GM19467 (cell line): ENCODE data around the gene IGLL5.
A peak's percentile ranks its signal among the peaks of the same experiment; 100 is the strongest.

Experiments
- ATAC-seq: cut with Tn5 transposase; IDR thresholded peaks from one replicate; pipeline ENCODE4 v1.9.1; 2021; ENCODE audit warnings: mild to moderate bottlenecking, moderate library complexity; ENCODE audit not compliant: unreplicated experiment

Gene IGLL5

DNA sequence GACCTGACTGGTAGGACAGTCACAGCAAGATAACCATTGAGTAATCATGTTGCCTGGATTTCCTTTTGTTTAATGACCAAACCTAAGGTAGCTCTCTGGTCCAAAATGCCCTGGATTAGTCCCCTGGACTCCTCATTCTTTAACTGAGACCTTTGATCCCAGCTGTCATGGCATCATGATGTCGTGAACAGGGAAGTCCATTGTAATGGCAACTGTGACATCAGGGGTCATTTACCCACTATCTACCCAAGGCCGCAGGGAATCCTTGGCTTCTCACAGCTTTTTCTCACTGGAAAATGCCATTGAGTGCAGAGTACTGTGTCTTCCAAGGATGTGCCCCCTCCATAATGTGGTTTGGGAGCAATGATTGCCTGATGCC, 29.1 kb upstream of the IGLL5 start:
- ATAC-seq, result no peak

DNA sequence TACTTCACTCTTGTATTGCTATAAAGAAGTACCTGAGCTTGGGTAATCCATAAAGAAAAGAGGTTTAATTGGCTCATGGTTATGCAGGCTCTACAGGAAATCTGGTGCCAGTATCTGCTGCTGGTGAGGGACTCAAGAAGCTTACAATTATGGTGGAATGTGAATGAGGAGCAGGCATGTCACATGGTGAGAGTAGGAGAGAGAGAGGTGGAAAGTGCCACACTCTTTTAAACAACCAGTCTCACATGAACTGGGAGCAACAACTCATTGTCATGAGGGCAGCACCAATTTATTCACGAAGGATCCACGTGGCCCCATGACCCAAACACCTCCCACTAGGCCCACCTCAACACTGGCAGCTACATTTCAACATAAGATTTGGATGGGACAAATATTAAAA, 24.6 kb upstream of the IGLL5 start:
- no peak for ATAC-seq

DNA sequence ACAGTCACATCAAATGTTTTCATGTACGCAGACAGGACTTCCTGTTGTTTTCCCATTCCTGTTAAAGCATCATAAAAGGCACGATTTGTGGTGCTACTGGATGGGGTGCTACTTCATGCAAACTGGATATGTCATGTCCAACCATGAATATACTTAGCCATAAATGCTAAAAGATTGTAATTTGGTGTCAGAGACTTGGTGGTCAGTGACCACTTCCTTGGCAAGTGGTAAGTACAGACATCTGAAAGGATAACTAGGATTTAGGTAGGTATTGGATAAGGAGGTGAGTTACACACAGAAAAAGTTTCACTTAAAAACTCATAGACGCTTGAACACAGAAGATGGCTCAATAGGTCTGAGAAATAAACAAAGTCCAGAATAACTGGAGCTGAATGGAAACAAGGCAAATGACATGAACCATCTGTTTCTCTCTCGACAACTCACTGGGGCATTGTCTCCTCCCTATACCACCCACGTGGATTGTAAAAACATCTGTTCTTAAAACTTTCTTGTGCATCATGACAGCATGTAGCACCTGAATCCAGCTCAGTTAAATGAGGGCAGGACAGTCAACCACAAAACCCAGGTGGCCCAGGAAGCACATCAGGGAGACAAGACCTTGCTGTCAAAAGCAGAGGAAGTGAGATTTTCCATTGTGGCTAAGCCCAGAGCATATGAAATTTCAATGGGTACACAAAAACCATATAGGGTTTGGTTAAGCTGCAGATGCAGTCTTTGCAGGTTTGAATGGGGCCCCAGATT, 22.1 kb upstream of the IGLL5 start:
- ATAC-seq, result peak; percentile 66

DNA sequence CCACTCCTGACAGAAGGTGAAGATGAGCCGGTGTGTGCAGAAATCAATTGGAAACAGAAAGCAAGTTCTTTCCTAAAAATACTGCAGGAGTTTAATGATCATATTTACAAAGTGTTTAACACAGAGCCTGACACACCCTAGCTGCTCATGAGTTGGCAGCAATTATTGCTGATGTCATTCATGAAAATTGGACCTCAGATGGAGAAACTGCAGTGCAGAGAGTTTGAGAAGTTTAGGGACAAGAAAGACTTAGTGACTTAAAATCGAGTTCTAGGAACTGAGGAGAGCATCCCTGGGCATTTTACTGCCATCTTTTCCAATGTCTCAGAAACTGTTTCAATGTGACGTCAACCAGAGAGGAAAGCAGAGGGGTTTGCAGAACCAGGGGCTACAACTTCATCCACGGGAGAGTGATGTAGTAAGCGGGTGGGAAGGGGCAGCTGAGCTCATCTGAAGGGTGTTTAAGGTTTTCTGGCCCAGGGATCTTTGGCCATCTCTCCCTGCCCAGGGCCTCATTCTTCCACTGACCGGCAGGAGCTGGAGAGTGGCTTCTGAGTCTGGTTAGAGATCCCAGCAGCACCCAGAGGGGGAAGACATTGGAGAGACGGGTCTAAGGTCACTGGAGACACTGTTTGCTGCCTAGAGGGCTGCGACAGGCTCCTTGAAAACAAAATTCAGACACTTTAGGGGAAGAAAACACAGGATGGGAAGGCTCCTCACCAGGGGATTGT, 21.1 kb upstream of the IGLL5 start:
- no peak for ATAC-seq

DNA sequence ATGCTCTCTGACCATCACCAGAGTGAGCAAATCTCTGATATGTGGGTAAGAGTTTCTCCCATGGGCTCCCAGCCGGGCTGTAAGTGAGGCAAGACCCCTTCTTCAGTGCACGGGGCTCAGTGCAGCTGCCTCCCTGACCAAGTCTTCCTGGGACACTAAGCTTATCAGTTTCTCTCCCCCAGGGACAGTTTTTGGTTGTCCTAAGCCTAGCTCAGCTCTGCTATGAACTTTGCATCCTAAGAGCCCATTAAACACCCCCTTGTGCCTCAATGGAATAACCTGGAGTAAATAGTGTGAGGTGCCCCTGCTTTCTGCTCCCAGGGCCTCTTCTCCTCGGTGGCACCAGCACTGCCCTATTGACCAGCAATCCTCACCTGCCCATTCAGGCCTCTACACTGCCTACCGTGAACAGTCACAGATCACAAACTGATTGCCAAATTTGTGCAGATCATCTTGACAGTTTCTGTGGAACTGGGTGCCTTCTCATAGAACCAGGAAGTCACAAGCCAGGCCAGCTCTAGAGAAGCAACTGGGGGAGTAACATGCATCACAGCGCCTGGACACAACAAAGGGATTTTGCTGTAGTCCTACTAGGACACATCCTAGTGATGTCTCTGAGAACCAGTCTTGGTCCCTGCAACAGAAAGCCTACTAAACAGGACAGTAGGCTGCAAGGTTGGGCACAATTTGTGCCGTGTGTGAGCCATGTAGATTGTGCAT, 19.5 kb upstream of the IGLL5 start:
- no peak for ATAC-seq

DNA sequence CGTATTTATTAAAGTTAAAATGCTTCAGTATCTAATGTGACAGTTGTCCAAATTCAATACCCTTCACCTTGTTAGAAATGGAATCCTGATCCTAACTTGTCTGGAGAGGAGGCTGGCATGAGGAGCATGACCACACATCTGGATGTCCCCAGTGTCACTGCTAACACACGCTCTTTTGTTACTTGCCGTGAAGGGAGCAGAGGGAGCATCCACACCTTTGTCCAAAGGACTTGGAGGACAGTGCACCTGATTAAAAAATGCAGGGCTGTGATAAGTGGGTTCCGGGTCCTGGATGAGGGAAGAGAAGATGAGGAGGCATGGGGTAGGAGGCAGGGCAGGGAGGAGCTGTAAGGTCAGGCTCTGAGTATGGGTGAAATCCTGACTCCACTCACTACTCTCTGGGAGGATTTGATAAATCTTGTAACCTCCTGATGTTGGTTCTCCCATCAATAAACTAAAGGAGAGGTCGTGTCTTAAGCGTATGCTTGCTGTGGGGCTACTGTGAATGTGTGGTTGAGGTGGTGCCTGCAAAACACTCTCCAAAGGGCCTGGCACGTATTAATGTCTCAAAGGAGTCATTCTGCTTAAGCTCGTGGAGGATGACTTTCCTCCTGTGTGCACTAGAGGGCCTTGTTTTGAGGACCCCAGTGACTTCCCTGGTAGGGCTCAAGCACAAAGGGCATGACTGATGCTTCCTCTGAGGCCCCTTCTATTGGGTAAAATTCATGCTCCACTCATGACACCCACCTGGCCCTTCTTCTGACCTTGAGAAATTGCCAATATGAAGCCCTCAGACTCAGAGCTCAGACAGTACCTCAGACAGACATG, 16.8 kb upstream of the IGLL5 start:
- ATAC-seq, result no peak

DNA sequence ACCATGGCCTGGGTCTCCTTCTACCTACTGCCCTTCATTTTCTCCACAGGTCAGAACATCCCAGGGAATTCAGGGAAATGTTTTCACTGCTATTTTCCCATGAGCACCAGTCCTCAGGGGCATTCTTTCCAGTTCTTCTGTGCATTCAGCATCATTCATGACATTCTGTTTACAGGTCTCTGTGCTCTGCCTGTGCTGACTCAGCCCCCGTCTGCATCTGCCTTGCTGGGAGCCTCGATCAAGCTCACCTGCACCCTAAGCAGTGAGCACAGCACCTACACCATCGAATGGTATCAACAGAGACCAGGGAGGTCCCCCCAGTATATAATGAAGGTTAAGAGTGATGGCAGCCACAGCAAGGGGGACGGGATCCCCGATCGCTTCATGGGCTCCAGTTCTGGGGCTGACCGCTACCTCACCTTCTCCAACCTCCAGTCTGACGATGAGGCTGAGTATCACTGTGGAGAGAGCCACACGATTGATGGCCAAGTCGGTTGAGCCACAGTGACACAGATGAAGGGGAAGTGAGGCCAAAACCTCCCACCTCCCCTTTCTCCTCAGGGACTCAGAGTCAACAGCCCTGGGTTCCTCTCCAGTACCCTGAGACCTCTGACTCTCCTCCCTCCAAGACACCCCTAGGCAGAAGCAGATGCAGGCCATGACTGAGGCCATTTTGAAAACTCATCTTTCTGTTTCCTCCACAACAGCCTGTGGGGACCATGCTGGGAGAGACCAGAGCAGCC, 15.9 kb upstream of the IGLL5 start:
- no peak for ATAC-seq

DNA sequence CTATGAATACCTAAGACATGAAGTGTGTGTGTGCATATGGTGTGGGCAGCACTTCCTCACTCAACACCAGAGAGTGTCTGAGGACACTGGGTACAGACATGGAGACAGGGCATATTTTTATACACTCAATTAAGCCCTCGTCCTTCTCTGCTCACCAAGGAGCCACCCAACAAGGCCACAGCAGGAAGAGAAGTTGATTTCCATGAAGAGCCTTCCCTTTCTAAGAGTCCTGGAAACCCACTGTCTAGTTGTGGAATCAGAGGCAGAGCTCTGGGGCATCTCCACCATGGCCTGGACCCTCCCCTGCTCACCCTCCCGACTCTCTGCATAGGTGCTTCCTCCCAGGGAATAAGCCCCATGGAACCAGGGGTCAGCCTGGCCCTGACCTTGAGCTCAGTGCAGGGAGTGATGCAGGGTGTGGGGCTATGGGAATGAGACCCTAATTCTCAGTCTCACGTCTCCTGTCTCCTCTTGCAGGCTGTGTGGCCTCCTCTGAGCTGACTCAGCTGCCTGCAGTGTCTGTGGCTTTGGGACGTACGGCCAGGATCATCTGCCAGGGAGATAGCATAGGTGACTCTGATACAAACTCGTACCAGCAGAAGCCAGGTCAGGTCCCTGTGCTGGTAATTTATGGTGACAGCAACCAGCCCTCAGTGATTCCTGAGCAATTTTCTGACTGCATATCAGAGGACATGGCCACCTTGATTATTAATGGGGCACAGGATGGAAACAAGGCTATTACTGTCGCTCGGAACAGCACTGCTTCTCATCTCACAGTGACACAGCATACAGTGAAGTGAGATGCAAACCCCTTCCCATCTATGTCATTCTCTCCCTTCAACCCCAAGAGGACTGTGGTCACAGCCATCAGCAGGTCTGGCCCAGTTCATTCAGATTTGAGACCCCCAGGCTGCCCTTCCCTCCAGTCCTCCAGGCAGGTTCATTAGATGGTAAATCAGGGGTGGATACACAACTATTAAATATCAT, 14.6 kb upstream of the IGLL5 start:
- ATAC-seq, result no peak

DNA sequence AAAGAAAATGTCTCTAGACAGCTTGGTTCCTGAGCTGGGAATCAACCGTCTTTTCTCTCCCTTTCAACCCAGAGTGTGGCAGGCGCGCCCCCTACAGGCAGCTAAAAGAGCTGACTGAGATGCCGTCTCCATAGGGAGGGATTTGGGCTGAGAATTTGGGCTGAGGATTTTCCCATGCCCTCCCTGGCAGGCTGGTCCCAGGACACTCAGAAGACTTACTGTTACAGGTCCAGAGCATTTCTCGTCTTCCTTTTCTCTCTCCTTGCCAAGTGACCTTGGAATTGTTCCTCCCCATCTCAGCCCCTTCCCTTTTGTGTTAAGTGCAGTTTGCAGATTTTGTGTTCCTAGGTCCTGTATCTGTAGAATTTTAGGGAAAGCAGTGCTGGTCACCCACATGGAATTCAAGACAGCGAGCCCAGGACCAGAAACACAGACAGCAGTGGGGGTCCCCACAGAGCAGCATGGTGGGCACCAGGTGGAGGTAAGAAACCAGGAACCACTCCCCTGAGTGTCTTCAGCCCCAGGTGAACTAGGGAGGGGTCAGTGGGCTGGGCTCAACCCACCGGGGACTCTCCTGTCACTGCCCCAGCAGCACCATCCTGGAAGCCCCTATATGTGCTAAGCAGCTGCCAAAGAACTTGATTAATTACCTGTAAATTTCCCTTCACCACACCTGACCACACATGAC, 9.9 kb upstream of the IGLL5 start:
- no peak for ATAC-seq

DNA sequence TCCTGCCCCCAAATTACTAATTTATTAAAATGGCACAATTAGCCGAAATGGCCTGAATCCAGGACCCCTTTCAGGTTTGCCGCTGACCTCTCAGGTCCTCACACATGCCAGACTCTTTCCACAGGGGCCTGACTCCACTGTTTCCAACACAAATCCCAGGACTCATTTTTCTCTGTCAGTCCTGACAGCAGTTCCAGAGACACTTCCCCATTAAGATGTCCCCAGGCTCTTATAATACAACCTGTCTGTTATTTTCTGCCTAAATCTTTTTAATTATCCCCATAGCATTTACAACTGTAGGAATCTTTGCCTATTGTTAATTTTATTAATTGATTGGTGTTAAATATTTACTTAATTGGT, 9.4 kb upstream of the IGLL5 start:
- no peak for ATAC-seq

DNA sequence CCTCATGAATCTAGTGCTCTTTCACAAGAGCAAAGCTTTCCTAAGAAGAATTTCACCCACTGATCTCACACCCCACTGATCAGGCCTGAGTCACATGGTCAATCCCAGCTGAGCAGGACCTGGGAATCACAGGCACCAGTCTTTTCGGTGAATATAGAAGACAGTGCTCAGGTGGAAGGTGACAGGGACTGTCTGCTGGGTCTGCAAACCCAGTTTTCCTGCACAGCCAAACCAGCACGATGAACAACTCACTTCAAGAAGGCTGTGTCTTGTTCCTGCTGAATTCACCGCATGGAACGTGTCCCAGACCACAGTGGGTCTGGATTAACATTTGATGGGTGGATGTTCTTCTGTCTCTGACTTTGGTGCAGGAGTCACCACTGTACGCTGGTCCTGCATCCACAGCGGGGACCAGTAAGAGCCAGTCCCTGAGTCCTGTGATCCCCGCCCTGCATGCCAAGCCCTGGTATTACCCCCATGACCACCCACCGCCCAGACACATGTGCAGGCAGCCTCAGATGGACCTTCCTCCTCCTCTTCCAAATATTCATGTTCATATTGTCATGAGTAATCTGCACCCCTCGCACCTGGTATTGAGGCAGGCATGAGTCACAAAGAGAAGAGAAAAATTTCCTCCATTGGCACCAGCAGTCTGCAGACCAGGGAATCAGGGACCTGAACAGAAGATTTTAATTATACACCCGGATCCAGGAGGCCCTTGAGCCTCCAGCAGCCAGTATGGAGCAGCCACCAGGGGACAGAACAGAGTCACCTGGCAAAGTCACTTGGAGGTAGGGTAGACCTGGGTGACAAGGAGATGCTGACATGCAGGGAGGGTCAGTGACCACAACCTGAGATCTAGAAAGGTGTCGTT, 8.6 kb upstream of the IGLL5 start:
- ATAC-seq, result no peak

DNA sequence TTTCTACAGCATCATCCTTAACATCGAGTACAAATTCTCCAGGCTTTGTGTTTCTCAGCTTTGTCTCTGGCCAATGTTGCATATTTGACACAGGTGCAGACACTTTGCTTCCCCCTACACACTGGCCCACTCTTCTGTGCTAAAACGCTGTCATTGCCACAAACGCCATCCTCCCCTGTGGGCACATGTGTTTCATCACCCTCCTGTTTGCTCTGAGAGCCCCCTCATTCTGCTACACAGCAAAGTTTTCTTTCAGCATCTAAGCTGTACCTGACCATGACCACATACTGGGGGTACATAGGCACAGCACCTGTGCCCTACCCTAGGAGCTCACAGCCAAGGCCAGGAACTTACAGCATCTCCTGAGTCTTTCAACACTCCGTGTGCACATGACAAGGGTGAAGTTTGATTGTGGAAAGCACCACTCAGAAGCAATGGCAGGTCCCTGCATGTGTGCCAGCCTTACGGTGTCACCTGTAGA, 7.9 kb upstream of the IGLL5 start:
- no peak for ATAC-seq

DNA sequence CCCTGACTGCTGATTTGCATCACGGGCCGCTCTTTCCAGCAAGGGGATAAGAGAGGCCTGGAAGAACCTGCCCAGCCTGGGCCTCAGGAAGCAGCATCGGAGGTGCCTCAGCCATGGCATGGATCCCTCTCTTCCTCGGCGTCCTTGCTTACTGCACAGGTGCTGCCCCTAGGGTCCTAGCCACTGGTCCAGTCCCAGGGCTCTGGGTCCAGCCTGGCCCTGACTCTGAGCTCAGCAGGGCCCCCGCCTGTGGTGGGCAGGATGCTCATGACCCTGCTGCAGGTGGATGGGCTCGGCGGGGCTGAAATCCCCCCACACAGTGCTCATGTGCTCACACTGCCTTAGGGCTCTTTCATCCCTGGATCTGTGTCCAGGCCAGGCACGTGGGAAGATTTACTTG, 7.0 kb upstream of the IGLL5 start:
- no peak for ATAC-seq

DNA sequence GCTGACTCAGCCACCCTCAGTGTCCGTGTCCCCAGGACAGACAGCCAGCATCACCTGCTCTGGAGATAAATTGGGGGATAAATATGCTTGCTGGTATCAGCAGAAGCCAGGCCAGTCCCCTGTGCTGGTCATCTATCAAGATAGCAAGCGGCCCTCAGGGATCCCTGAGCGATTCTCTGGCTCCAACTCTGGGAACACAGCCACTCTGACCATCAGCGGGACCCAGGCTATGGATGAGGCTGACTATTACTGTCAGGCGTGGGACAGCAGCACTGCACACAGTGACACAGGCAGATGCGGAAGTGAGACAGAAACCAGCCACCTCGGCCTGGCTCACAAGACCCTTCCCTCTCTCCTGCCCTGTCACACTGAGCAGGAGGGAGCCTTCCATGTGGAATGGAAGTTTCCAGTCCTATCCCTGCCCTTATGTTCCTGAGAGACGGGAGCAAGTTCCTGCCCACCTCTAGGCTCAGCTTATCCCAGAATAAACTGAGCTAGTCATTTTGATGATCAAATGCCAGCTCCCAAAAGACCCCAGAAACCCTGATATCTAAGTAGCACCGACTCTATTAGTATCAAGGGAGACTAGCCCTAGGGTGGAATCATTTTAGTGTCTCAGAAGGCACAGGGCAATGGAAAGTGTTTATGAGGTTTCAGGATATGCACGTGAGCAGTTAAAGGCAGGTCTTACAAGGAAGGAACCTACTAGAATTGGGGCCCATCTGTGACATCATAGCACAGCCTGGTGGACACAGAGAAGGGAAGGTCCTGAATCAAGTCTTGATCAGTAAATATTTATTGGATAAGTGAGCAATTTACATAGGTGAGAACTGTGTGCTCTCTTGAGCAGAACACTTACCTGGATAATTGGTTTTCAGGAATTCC, 6.3 kb upstream of the IGLL5 start:
- ATAC-seq, result no peak

DNA sequence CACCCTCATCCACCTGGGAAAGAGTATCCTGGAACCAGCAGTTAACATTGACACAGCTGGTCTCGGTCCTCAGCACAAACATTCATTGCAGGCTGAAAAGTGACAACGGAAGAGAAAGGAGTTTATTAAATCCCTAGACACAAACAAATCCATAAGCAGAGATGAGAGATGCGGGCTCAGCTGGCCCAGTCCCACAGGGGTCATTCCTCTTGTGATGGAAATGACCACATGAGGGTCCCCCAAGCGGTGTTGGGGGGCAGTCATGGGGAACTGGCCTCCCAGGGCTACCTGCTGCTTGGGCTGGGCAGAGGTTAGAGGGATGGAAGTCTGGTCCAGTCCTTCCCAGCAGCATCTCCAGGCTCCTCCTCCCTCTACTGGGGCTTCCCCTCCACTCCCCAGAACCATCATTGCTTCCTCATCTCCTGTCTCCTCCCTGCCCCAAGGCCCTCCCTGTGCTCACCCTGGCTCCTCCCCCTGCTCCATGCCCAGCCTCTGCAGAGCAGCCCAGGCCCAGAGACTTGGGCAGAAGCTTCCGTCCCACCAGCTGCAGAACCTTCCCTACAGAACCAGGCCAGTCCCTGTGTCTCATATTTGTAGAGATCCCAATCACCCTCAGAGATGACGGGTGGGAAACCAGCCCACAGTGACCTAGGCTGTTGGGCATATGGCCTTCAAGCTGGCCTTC, 5.4 kb upstream of the IGLL5 start:
- no peak for ATAC-seq

DNA sequence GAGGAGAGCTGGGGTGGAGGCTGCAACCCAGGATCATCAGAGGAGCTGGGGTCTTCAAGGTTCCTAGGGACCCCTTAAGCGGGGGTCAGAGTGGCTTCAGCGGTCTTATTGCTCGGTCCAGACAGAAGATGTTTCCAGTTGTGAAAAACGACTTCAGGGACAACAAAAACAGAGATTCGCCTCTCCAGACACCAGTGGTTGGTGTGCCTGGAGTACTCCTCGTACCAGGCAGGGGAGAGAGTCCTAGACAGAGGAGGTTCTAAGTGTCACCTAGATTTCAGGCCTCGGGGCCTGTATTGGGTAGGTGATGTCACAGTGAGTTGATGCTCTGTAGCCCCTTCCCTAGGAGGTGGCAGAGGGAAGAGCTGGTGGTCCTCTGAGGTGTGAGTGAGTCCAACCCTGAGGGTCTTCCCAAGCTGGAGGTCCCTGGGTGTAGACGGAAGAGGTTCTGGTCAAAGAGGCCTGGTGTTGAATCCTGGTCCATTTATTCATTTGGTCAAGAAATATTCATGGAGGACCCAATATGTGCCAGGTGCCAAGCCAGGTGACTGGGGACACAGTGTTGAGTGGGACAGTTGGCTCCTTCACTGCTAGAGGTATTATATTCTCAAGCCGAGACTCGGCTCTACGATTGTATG, 4.4 kb upstream of the IGLL5 start:
- no peak for ATAC-seq
